Stimulated activated CD4-positive, alpha-beta T cell treated with anti-CD3 and anti-CD28 coated beads, Interleukin-4, amount 100 ng/mL, for 48 hours (primary cell): Measurements from ENCODE around the gene SDK1.

Experiments
- DNase-seq, 2 donors: peaks; one replicate each; pipeline ENCODE4 v3.0.0-alpha.2; 2020; ENCODE audit warnings: low read depth in 2 of 2

The SDK1 gene

DNA sequence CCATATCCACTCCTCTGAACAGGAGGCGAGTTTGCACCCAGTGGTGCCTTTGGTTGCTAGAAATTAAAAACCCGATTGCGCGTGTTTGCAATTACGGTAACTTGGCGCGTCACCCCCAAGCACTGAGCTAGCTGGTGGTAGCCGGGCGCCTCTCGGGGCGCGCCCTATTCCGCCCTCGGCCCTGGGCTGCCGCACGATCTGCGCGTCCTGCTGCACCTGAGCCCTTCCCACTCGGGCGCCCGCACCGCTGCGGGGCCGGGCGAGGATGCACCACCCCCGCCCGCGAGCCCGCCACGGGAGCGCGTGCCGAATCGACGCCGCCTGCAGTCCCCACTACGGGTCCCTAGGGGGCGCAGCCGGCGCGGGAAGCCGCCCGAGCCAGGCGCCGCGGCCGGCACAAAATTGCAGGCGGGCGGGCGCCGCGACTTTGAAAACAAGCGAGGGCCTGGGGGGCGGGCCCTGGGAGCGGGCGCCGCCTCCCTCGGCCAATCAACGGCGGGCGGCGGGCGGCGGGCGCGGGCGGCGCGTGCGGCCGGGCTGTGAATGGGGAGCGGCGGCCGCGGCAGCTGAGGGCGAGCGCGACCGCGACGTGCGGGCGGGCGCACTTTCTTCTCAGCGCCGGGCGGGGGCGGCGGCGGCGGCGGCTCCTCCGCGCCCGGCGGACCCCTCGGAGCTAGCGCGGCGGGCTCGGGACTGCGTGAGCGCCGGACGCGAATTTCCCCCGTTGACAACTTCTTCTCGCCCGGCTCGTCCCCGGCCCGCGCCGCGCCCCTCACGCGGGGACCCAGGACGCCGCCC is at the start of gene SDK1:
Gene SDK1, plus strand, starts transcription at position 602 of the 798 bp plus-strand sequence. CDS start 335 bp downstream, outside the sequence.
- peak; percentile 85 to 88 for DNase-seq

GRCh38 chr7:3254718-3255117 is 46.3 kb upstream of the SDK1 start:
- no peak for DNase-seq

GRCh38 chr7:3259711-3260400 is 41.2 kb upstream of the SDK1 start:
- DNase-seq = no peak

DNA sequence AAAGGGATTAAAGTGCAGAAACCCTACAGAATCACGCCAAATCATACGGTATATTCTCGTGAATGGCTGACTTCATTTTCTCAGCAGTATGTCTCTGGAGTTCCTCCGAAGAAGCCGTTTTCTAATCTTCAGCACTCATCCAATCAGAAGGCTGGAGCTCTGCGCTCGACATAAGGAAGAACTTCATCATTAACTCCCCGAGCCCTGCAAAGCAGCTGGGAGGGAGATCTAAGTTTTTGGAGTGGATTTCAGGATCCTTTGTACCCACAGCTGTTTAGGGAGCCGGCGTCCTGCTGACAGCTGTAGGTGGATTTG is 40.7 kb upstream of the SDK1 start:
- DNase-seq = no peak

GRCh38 chr7:3264693-3265339 is 36.2 kb upstream of the SDK1 start:
- DNase-seq = no peak

GRCh38 chr7:3265388-3265787 is 35.7 kb upstream of the SDK1 start:
- no peak for DNase-seq

GRCh38 chr7:3266240-3266639 is 34.8 kb upstream of the SDK1 start:
- no peak for DNase-seq

DNA sequence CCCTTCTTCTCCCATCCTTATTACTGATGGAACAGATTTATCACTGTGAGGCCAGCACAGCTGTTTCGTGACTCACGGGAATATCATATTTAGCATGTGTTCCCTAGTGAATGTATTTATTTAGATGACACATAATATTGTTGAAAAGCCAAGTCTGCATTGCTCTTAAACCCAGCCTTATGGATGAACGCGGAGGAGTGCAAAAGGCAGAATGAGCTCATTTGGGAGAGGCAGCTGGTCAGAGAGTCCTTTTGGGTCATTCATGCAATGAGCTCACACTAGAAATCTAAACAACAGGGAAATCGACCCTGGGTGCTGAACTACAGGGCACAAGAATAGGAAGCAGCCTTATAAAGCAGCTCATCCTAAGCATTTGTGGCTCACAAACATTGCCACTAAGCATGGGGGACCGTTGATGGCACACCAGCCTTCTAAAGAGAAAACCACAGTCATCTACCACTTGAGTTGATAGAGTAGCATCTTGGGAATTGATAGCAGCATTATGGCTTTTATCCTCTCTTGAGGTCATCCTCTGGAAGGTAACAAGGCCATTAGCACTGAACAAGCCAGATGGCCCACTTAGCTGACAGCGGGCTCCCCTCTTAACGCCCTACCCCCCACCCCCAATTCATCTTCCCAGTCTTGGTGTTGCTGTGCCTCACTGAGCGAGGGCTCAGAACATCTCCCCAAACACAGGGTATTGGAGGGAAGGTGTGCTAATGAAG is 32.9 kb upstream of the SDK1 start:
- DNase-seq = no peak

- DNase-seq = no peak
These were observed 30.7 kb upstream of the SDK1 start for GRCh38 chr7:3270362-3270761.

- no peak for DNase-seq
These were observed 29.8 kb upstream of the SDK1 start for GRCh38 chr7:3271298-3271697.

DNA sequence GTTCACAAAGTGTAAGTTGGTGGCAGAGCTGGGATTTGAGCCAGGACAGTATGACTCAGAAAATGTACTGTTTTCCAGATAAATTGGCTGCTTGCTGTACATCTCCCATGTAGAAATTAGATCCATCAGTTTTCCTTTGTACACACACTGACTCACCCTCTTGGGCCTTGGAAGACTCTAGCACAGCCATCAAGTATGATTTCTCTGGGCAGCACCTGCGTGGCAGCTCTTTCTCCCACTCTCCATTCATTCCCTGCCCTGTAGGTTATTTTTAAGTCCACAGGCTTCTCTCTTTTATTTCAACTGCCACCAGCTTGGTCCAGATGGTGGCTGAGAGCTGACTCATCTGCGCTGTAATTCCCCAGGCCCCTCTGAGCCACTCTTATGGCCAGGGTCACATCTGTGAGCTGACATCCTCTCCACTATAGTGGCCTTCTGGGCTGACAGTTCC is 28.3 kb upstream of the SDK1 start:
- DNase-seq = no peak

DNA sequence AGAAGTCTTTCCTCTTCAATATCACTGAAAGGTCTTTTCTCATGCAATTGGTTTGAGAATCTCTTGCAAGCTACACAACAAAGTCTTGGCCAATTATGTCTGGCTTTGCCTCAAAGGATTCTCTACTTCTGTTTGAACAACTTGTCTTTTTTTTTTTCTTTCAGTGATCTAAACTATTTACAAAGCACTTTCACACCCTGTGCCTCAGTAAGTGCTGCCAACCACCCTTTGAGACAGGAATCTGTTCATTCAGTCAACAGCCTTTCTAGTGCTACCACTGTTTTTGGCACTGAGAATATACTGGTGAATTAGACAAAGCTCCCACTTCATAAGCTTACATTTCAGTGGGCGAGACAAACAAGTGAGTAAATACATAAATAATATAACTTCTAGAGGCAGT is 26.9 kb upstream of the SDK1 start:
- no peak for DNase-seq

DNA sequence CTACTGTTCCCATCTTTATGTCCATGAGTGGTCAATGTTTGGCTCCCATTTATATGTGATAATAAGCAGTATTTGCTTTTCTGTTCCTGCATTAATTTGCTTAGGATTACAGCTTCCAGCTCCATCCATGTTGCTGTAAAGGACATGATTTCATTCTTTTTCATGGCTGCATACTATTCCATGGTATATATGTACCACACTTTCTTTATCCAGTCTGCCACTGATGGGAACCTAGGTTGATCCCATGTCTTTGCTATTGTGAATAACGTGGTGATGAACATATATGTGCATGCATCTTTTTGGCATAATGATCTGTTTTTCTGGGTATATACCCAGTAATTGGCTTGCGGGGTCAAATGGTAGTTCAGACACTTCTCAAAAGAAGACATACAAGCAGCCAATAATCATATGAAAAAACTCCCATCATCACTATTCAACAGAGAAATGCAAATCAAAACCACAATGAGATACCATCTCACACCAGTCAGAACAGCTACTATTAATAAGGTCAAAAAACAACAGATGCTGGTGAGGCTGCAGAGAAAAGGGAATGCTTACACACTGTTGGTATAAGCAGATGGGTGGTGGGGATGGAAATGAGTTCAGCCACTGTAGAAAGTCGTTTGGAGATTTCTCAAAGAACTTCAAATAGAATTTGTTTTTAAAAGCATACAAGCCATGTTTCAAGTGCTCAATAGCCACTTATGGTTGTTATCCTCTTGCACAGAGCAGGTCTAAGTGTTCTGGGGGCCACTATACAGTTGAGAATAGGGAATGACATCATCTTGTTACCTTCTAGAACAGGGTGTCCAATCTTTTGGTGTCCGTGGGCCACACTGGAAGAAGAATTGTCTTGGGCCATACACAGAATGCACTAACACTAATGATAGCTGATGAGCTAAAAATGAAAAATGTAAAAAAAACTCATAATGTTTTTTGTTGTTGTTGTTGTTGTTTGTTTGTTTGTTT is 23.2 kb upstream of the SDK1 start:
- DNase-seq = no peak

DNA sequence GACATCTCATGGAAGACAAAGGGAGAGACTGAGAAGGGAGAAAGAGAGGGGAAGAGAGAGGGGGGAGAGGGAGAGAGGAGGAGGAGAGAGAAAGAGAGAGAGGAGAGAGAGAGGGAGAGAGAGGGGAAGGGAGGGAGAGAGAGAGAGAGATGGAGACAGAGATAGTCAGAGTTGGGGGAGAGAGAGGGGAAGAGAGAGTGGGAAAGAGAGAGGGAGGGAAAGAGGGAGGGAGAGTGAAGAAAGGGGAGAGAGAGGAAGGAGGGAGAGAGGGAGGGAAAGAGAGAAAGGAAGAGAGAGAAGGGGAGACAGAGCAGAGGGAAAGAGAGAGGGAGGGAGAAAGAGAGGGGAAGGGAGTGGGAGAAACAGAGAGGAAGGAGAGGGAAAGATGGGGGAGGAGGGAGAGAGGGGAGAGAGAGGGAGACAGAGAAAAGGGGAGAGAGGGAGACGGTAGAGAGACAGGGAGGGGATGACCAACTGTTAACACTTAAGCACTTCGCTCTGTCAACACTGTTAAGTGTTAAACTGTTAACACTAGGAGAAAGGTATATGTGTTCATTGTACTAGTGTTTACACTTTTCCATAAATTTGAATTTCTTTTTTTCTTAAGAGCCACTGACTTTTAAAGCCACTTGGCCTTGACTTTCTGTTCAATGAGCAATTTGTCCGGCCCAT is 21.8 kb upstream of the SDK1 start:
- DNase-seq = no peak

DNA sequence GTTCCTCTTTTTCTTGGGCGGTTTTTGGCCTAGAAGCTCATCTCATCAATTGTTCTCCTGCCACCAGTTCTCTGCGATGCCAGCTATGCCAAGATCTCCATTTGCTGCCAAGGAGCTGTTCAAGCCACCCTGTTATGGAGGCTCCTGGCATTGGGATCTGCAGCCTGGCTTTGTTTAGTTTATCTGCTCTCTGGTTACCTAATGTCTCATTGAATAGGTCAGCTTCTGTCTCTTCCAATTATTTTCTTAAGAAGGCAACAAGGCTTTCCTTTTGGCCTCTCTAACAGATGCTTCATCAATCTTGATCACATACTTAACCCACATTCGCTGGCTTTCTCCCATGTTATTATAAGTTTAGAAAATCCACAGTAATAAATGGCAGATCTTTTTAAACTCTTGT is 20.6 kb upstream of the SDK1 start:
- DNase-seq = no peak

GRCh38 chr7:3280946-3281656 is 20.0 kb upstream of the SDK1 start:
- no peak for DNase-seq

- DNase-seq = no peak
These were observed 18.6 kb upstream of the SDK1 start for GRCh38 chr7:3282457-3282856.

GRCh38 chr7:3283130-3283704 is 17.8 kb upstream of the SDK1 start:
- no peak for DNase-seq

DNA sequence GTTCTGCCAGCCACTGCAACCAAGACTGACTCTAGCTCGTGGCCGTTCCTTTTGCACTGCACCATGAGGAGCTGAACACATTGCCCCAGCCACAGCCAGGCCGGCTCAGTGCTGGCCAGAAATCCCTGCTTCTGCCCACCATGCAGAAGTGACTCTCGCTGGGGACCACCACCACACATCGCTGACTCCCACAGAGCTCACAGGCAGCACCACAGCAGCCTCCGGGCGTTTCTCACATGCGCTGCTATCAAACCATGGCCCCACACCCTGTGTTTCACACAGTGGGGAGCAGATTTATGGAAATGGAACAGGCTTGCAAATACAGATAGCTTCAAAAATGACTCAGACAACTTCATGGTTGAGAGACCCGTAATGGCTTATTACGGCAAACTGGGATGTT is 15.4 kb upstream of the SDK1 start:
- no peak for DNase-seq

DNA sequence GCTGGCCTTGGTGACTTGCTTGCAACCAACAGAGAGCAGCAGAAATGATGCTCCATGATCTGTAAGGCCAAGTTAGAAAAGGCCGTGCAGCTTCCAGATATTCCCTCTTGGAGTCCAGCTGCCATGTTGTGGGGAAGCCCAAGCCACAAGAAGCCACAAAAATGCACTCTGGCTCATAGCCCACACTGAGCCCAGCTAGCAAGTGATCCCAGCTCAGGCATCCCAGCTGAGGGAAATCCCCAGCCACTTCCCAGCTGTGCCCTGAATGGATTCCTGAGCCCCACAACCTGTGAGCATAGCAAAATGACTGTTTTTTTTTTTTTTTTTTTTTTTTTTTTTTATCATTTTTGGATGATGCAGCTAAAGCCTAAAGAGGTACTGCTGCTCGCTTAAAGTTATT is 11.1 kb upstream of the SDK1 start:
- no peak for DNase-seq
